CD4-positive, alpha-beta T cell treated with Interleukin-12 subunit alpha and Interleukin-12 subunit beta, for 1 hour (primary cell): ENCODE data around the gene CHST15.

ENCODE experiments used
- DNase-seq: peaks from one replicate; pipeline ENCODE4 v3.0.0-alpha.2; 2020

CHST15 gene

DNA sequence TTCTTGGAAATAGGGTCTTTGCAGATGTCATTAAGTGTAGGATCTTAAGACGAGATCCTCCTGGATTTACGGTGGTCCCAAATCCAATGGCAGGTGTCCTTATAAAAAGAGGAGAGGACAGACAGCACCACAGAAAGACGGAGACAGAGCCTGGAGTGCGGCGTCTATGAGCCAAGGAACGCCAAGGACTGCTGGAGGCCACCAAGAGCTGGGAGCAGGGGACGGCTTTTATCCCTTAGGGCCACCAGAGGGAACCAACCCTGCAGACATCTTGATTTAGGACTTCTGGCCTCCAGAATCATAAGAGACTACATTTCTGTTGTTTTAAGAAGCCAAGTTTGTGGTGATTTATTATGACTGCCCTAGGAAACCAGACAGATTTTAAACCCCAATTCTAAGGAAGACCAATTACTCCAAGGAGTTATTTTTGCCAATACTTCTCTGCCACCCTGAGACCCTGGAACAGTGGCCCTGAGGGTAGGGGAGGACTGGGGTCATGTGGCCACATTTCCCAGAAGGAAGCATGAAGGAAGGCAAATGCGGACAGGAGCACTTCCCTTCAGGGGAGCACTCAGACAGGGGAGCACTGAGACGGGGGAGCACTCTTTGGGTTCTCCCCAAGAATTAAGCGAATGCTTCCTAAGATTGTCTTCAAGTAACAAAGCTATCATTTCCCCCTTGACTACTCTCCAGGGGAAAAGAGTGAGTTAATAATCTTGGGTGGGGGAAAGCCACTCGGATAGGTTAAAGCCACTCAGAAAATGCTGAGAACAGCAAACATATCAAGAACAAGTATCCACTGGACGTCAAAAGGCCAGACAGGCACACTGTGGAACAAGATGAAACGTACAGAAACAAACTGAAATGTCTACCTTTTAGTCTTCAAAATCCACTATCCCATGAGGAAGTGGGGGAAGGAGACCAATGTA is 67.5 kb downstream of the CHST15 start:
- DNase-seq = peak; percentile 14

GRCh38 chr10:124025152-124025551 is 68.2 kb downstream of the CHST15 start:
- no peak for DNase-seq

- no peak for DNase-seq
These were observed 71.3 kb downstream of the CHST15 start for GRCh38 chr10:124022066-124022465.

DNA sequence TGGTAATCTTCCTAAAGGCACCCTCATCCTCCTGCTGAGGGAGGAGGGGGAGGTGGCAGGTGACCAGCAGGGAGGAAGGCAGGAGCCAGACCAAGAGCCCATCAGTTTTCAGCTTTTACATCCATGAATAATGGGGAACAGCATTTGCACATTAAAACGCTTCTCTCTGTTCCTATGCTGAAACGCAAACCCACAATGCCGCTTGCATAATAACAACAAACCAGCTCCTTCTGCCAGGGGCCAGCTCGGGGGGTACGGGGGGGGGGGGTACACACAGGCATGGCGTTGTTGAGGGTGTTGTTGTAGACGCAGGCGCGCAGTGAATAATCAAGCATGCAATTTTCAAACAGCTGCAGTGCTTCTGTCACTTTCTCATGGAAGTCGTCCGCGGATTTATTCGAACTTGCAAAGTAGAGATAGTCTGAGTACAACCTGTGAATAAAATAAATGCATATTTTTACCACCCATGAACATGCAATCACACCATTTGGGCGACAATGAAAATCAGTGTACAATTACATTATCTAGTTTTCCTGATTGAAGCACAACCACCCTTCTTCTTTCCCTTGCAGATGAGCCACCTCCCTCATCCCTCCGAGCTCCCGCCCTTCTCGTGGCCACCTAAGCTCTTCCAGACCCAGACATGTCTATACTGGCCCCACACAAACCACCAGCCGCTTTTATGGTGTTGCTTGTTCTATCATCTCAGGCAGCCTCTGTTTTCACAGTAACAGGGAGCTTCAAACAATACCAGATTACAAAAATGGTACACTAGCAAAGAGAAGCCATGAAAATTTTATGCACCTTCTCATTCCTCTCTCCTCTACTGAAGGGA is 72.2 kb downstream of the CHST15 start:
- no peak for DNase-seq

DNA sequence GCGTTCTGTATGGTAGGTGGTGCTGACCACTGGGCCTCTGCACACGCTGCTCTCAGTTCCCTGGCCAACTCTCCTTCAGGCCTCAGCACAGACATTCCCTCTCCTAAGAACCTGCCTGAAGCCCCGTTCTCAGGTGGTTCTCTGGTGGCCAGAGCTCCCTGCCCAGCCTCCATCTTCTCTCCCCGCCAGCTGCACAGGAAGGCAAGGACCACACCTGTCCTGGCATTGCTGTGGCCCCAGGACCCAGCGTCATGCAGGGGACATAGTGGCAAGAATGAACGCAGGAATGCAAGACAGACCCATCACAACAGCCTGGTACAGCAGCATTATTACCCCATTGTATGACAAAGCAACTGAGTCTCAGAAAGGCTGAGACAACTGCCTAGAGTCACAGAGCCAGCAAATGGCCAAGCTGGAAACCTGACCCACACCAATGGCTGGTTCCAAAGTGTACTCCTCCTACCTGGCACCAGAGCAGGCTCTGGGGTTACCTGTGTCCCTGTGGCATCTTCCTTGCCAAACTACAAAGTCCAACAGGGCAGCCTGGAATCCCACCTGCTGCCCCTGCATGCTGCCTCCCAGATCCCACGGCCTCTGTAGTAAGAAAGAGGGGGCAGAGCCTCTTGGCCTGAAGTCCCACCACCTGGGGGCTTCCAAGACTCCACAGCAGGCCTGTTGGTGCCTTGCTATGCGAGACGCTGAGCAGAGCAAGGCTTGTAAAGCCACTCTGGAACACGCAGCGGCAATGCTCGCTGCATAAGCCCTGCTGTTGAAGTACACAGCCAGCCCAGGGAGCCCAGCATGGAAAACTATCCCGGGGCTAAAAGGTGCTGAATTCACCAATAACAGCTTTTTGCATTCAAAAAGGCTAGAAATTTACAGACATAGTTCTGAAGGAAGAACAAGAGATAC is 73.3 kb downstream of the CHST15 start:
- no peak for DNase-seq

GRCh38 chr10:124018886-124019525 is 74.4 kb downstream of the CHST15 start:
- no peak for DNase-seq

- no peak for DNase-seq
These were observed 75.7 kb downstream of the CHST15 start for GRCh38 chr10:124017729-124018128.

GRCh38 chr10:124016804-124017375 is 76.5 kb downstream of the CHST15 start:
- DNase-seq = no peak

- DNase-seq = no peak
These were observed 77.4 kb downstream of the CHST15 start for GRCh38 chr10:124015991-124016390.

DNA sequence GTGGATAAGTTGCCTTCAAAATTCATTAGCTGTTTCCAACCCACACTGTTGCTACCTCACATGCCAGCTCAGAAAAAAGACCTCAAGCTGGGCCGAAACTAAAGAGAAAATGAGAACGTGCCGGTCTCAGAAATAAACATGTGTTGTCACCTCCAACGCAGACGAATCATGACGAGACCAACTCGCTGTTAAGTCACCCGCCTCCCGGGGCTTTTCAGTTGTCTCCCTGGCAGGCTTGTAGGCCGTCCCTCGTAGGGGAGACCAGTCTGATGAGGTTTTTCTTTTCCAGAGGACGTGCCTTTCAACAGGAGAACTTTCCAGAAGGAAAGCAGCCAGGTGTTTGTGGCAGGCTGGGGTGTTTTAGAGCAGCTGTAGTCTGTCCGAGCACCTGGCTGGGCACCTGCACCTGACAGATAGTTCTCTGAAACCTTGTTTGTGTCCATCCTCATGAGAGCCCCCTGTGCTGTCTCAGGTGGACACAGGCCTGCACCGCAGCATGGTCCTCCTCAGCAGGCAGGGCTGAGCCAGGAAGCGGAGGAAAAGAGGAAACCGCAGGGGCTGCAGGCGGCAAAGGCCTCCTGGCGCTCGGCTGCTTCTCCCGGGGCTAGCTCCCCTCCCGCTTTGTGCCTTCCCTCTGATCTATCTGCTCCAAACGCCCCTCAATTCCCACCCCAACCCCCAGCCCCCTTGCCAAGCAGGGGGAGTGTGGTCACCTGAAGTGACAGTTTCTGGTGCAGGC is 78.8 kb downstream of the CHST15 start:
- DNase-seq = no peak

- no peak for DNase-seq
These were observed 79.5 kb downstream of the CHST15 start for GRCh38 chr10:124013916-124014315.

GRCh38 chr10:124012991-124013390 is 80.4 kb downstream of the CHST15 start:
- no peak for DNase-seq

DNA sequence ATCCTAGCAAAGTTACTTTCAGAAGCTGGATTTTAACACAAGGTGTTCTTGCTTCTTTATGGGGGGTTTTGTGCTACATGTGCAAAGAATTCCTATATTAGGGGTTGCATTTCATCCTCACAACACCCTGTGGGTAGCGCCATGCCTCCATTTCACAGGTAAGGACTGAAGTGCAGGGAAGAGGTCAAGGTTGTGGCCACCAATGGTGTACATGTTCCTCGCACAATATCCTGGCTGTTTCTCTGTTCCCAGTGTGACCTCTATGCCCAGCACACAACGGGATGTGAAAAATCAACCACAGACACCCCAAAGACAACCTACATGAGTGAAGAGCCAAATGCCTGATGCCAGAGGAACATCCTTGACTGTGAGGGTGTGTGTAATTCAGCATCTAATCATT is 80.8 kb downstream of the CHST15 start:
- DNase-seq = no peak

GRCh38 chr10:124012066-124012465 is 81.3 kb downstream of the CHST15 start:
- DNase-seq = no peak

GRCh38 chr10:124011464-124011863 is 81.9 kb downstream of the CHST15 start:
- no peak for DNase-seq

GRCh38 chr10:124010563-124011131 is 82.8 kb downstream of the CHST15 start:
- DNase-seq = no peak

- DNase-seq = no peak
These were observed 83.4 kb downstream of the CHST15 start for GRCh38 chr10:124010024-124010423.

GRCh38 chr10:124009231-124010015 is 84.0 kb downstream of the CHST15 start:
- DNase-seq = no peak

DNA sequence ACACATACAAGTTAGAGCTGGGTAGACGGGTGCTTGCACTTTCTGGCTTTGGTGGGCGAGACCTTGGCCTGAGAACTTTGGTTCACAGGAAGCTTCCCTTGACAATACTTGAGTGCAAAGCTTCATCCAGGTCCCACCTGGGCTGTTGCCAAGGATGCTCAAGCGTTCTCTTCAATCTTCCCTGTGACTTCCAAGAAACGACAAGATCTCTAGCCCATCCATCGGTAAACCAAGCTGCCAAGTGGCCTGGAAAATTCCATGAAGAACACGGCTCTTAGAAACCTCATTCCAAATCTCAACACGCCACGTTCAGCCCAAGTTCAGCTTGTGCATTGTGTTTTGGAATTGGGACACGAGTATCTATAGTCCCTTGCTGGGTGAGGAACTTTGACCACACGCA is 84.7 kb downstream of the CHST15 start:
- no peak for DNase-seq

- DNase-seq = no peak
These were observed 85.2 kb downstream of the CHST15 start for GRCh38 chr10:124008187-124008586.
